Measurements from ENCODE around the gene SLC12A9.

DNA sequence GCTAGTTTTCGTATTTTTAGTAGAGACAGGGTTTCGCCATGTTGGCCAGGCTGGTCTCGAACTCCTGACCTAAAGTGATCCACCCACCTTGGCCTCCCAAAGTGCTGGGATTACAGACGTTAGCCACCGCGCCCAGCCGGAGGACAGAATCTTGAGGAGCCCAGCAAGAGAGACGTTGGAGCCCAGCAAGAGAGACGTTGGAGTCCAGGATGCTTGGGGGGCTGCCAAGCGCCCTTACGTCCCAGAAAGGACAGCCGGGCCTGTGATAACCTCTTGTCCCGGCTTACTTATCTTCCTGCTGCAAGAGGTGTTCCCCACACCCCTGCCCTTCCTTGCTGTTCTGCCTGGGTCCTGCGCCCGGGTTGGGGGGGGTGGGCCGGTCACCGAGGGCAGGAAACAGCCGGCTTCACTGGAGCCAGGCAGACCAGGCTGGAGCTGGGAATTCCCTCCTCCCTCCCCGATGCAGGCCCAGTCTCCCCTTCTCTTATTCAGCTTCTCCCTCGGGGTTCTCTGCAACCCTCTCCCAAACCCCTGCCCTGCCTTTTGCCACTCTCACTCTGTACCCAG, 23.3 kb upstream of the SLC12A9 start:
- TF ChIP-seq, protein P1, sequence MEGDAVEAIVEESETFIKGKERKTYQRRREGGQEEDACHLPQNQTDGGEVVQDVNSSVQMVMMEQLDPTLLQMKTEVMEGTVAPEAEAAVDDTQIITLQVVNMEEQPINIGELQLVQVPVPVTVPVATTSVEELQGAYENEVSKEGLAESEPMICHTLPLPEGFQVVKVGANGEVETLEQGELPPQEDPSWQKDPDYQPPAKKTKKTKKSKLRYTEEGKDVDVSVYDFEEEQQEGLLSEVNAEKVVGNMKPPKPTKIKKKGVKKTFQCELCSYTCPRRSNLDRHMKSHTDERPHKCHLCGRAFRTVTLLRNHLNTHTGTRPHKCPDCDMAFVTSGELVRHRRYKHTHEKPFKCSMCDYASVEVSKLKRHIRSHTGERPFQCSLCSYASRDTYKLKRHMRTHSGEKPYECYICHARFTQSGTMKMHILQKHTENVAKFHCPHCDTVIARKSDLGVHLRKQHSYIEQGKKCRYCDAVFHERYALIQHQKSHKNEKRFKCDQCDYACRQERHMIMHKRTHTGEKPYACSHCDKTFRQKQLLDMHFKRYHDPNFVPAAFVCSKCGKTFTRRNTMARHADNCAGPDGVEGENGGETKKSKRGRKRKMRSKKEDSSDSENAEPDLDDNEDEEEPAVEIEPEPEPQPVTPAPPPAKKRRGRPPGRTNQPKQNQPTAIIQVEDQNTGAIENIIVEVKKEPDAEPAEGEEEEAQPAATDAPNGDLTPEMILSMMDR (IDR thresholded peaks at IDR 0.05): no peak
- TF ChIP-seq POLR2A (IDR thresholded peaks at IDR 0.05) (no peak), POLR2AphosphoS5 (IDR thresholded peaks at IDR 0.05) (no peak)

Data from prostate gland (tissue), 2 donors.